ENCODE measurements around the gene MAP1B. TPM values are rescaled to one million over a fixed set of nuclear protein-coding genes. Genes with fewer than 3 reads are reported as not detected.
"Not testable (repeated sequence)": the region's sequence is repeated elsewhere in the genome, so short reads cannot be mapped to it uniquely, and the experiment has no call there.

Gene MAP1B
- total RNA-seq, 1 donor from 2014 or later = 0.09 TPM

- H3K27me3 Mint-ChIP-seq = peaks cover 36% of the 10 kb centered on the region
- DNase-seq = no peak
- no peaks in the 10 kb centered on the region for H3K9me3 Mint-ChIP-seq
- H3K36me3 Mint-ChIP-seq (ENCODE audit: low read depth) = no peaks in the 10 kb centered on the region
- H3K27ac Mint-ChIP-seq = no peak overlapping the region
- H3K4me1 Mint-ChIP-seq = peaks cover 2% of the 10 kb centered on the region
- no peak overlapping the region for H3K4me3 Mint-ChIP-seq
- intact Hi-C loops (cut with micrococcal nuclease) = no loop called here
Observed at GRCh38 chr5:72170101-72170500, 62.8 kb downstream of the MAP1B start.

GRCh38 chr5:72171181-72171580 is 63.9 kb downstream of the MAP1B start:
- not testable (repeated sequence) for H3K9me3 Mint-ChIP-seq, H3K4me3 Mint-ChIP-seq

GRCh38 chr5:72171667-72172066 is 64.4 kb downstream of the MAP1B start:
- no peaks in the 10 kb centered on the region for H3K36me3 Mint-ChIP-seq (ENCODE audit: low read depth)
- H3K27ac Mint-ChIP-seq = no peak overlapping the region
- intact Hi-C loops (cut with micrococcal nuclease) = no loop called here
- no peak overlapping the region for H3K4me3 Mint-ChIP-seq
- H3K9me3 Mint-ChIP-seq = no peaks in the 10 kb centered on the region
- no peak for DNase-seq
- H3K4me1 Mint-ChIP-seq = peaks cover 2% of the 10 kb centered on the region
- H3K27me3 Mint-ChIP-seq = peaks cover 37% of the 10 kb centered on the region

More at GRCh38 chr5:72171181-72171580, 63.9 kb downstream of the MAP1B start:
- H3K4me1 Mint-ChIP-seq; intact Hi-C loops (cut with micrococcal nuclease); H3K36me3 Mint-ChIP-seq (ENCODE audit: low read depth); DNase-seq; H3K27ac Mint-ChIP-seq: not testable (repeated sequence)
- peaks cover 40% of the 10 kb centered on the region for H3K27me3 Mint-ChIP-seq

- Mint-ChIP-seq H3K27me3 (peaks cover 30% of the 10 kb centered on the region), H3K4me1 (peaks cover 2% of the 10 kb centered on the region), H3K9me3 (no peaks in the 10 kb centered on the region), H3K4me3 (no peak overlapping the region), H3K36me3 (ENCODE audit: low read depth) (no peaks in the 10 kb centered on the region), H3K27ac (no peak overlapping the region)
- DNase-seq = no peak
- intact Hi-C loops (cut with micrococcal nuclease) = no loop called here
Observed at GRCh38 chr5:72172786-72173185, 65.5 kb downstream of the MAP1B start.

- Mint-ChIP-seq H3K27ac (no peak overlapping the region), H3K27me3 (peaks cover 26% of the 10 kb centered on the region), H3K4me1 (no peaks in the 10 kb centered on the region), H3K9me3 (no peaks in the 10 kb centered on the region), H3K36me3 (ENCODE audit: low read depth) (no peaks in the 10 kb centered on the region), H3K4me3 (no peak overlapping the region)
- intact Hi-C loops (cut with micrococcal nuclease) = no loop called here
- no peak for DNase-seq
Observed at GRCh38 chr5:72177538-72177937, 70.3 kb downstream of the MAP1B start.

GRCh38 chr5:72179028-72179815 is 71.9 kb downstream of the MAP1B start:
- Mint-ChIP-seq H3K9me3 (no peaks in the 10 kb centered on the region), H3K4me1 (no peaks in the 10 kb centered on the region), H3K4me3 (no peak overlapping the region), H3K27me3 (peaks cover 28% of the 10 kb centered on the region), H3K27ac (no peak overlapping the region), H3K36me3 (ENCODE audit: low read depth) (no peaks in the 10 kb centered on the region)
- DNase-seq = no peak
- intact Hi-C loops (cut with micrococcal nuclease) = no loop called here

- Mint-ChIP-seq H3K9me3 (no peaks in the 10 kb centered on the region), H3K4me1 (no peaks in the 10 kb centered on the region), H3K27ac (no peak overlapping the region), H3K27me3 (peaks cover 25% of the 10 kb centered on the region), H3K36me3 (ENCODE audit: low read depth) (no peaks in the 10 kb centered on the region), H3K4me3 (no peak overlapping the region)
- DNase-seq = no peak
- intact Hi-C loops (cut with micrococcal nuclease) = no loop called here
Observed at GRCh38 chr5:72179816-72180440, 72.7 kb downstream of the MAP1B start.

- H3K4me3 Mint-ChIP-seq = no peak overlapping the region
- DNase-seq = no peak
- peaks cover 24% of the 10 kb centered on the region for H3K27me3 Mint-ChIP-seq
- H3K27ac Mint-ChIP-seq = no peak overlapping the region
- H3K4me1 Mint-ChIP-seq = no peaks in the 10 kb centered on the region
- no peaks in the 10 kb centered on the region for H3K9me3 Mint-ChIP-seq
- intact Hi-C loops (cut with micrococcal nuclease) = no loop called here
- no peaks in the 10 kb centered on the region for H3K36me3 Mint-ChIP-seq (ENCODE audit: low read depth)
Observed at GRCh38 chr5:72180925-72181324, 73.7 kb downstream of the MAP1B start.

- Mint-ChIP-seq H3K27ac (no peak overlapping the region), H3K4me1 (no peaks in the 10 kb centered on the region), H3K27me3 (peaks cover 31% of the 10 kb centered on the region), H3K9me3 (no peaks in the 10 kb centered on the region), H3K4me3 (no peak overlapping the region), H3K36me3 (ENCODE audit: low read depth) (no peaks in the 10 kb centered on the region)
- intact Hi-C loops (cut with micrococcal nuclease) = no loop called here
- no peak for DNase-seq
Observed at GRCh38 chr5:72182686-72183085, 75.4 kb downstream of the MAP1B start.

- H3K27me3 Mint-ChIP-seq = peaks cover 33% of the 10 kb centered on the region
- no peaks in the 10 kb centered on the region for H3K36me3 Mint-ChIP-seq (ENCODE audit: low read depth)
- no peak overlapping the region for H3K27ac Mint-ChIP-seq
- intact Hi-C loops (cut with micrococcal nuclease) = no loop called here
- H3K4me1 Mint-ChIP-seq = no peaks in the 10 kb centered on the region
- no peak overlapping the region for H3K4me3 Mint-ChIP-seq
- H3K9me3 Mint-ChIP-seq = no peaks in the 10 kb centered on the region
- DNase-seq = no peak
Observed at GRCh38 chr5:72183101-72183520, 75.8 kb downstream of the MAP1B start.

- Mint-ChIP-seq H3K27ac (no peak overlapping the region), H3K4me3 (no peak overlapping the region), H3K9me3 (no peaks in the 10 kb centered on the region), H3K4me1 (no peaks in the 10 kb centered on the region), H3K27me3 (peaks cover 43% of the 10 kb centered on the region), H3K36me3 (ENCODE audit: low read depth) (no peaks in the 10 kb centered on the region)
- intact Hi-C loops (cut with micrococcal nuclease) = no loop called here
- no peak for DNase-seq
Observed at GRCh38 chr5:72184408-72184807, 77.1 kb downstream of the MAP1B start.

- Mint-ChIP-seq H3K9me3 (no peaks in the 10 kb centered on the region), H3K36me3 (ENCODE audit: low read depth) (no peaks in the 10 kb centered on the region), H3K27ac (no peak overlapping the region), H3K27me3 (peaks cover 39% of the 10 kb centered on the region), H3K4me1 (no peaks in the 10 kb centered on the region), H3K4me3 (no peak overlapping the region)
- intact Hi-C loops (cut with micrococcal nuclease) = no loop called here
- DNase-seq = no peak
Observed at GRCh38 chr5:72185496-72186329, 78.4 kb downstream of the MAP1B start.

- Mint-ChIP-seq H3K9me3 (no peaks in the 10 kb centered on the region), H3K27ac (no peak overlapping the region), H3K4me3 (no peak overlapping the region), H3K36me3 (ENCODE audit: low read depth) (no peaks in the 10 kb centered on the region), H3K4me1 (no peaks in the 10 kb centered on the region), H3K27me3 (peaks cover 47% of the 10 kb centered on the region)
- intact Hi-C loops (cut with micrococcal nuclease) = no loop called here
- DNase-seq = no peak
Observed at GRCh38 chr5:72187388-72188075, 80.3 kb downstream of the MAP1B start.

All from activated CD4-positive, alpha-beta T cell treated with anti-CD3 and anti-CD28 coated beads, Interleukin-2, amount 10 ng/mL, durations not matched to agents 24 days and 14 days (primary cell).